22Rv1 (cell line): ENCODE data around the gene THEMIS.

Source experiments
- CTCF ChIP-seq: fragments of 450-650 bp; IDR thresholded peaks from 2 replicates; pipeline ENCODE4 v1.5.1; 2017; ENCODE audit warnings: mild to moderate bottlenecking
- ZFX ChIP-seq: fragments of 450-650 bp; IDR thresholded peaks from 2 replicates; pipeline ENCODE4 v1.6.1; 2017; ENCODE audit warnings: antibody characterized with exemption, borderline replicate concordance

GRCh38 chr6:127924440-127924839, 23.6 kb upstream of the THEMIS start:
- TF ChIP-seq CTCF (no peak), ZFX (no peak)
